Measurements from ENCODE around the gene PRRG2. TPM values are rescaled to one million over a fixed set of nuclear protein-coding genes. Genes with fewer than 3 reads are reported as not detected.
A peak's percentile ranks its signal among the peaks of the same experiment; 100 is the strongest.

Gene PRRG2
- total and polyA plus RNA-seq, 12 donors = 0.34 to 2.4 (median 0.72) TPM

GRCh38 chr19:49573425-49573824 is 7.7 kb upstream of the PRRG2 start:
- intact Hi-C loops (cut with DNase I) = loop anchor here in 4 of 10 donors (5.0 to 10.0 kb wide), 3 partner anchors 76 to 181 kb away; partner anchors contain the start of genes RPS11 (in 2 of the 4) and PRMT1 (in 1 of the 4)
- WGBS, 2 donors = 82 to 85% methylated on average over 3 of the region's 3 CpGs

GRCh38 chr19:49574206-49574755 is 6.8 kb upstream of the PRRG2 start:
- ATAC-seq (no peak), DNase-seq (no peak)
- 95 to 100% methylated on average over 2 of the region's 2 CpGs for WGBS, 2 donors
- H3K4me3 ChIP-seq = no peak overlapping the region
- intact Hi-C loops (cut with DNase I) = loop anchor here in 4 of 10 donors (5.0 to 10.0 kb wide), 3 partner anchors 77 to 182 kb away; partner anchors contain the start of genes RPS11 (in 2 of the 4) and PRMT1 (in 1 of the 4)
- peaks cover 11 to 39% (median 29%) of the 10 kb centered on the region in 9 donors for H3K4me1 ChIP-seq
- no peaks in the 10 kb centered on the region for H3K9me3 ChIP-seq
- TF ChIP-seq CTCF (IDR thresholded peaks at IDR 0.05) = no peak
- peaks cover 0 to 52% (median 16%) of the 10 kb centered on the region in 9 donors for H3K36me3 ChIP-seq
- H3K27me3 ChIP-seq = no peaks in the 10 kb centered on the region
- no peak overlapping the region for H3K27ac ChIP-seq

More at GRCh38 chr19:49573425-49573824, 7.7 kb upstream of the PRRG2 start:
- DNase-seq = no peak
- H3K4me3 ChIP-seq = no peak overlapping the region
- H3K9me3 ChIP-seq = no peaks in the 10 kb centered on the region
- H3K36me3 ChIP-seq = peaks cover 0 to 50% (median 16%) of the 10 kb centered on the region in 9 donors
- H3K4me1 ChIP-seq = peaks cover 8 to 31% (median 20%) of the 10 kb centered on the region in 9 donors
- ATAC-seq = no peak
- H3K27ac ChIP-seq = no peak overlapping the region
- H3K27me3 ChIP-seq = no peaks in the 10 kb centered on the region
- TF ChIP-seq CTCF (IDR thresholded peaks at IDR 0.05) = no peak

GRCh38 chr19:49579193-49579592 is 1.9 kb upstream of the PRRG2 start:
- Histone ChIP-seq H3K36me3 (peaks cover 0 to 39% (median 16%) of the 10 kb centered on the region in 9 donors), H3K4me3 (peak overlapping the region in 6 of 10 donors; percentile 55 to 79 (median 71)), H3K9me3 (no peaks in the 10 kb centered on the region), H3K27me3 (no peaks in the 10 kb centered on the region), H3K4me1 (peaks cover 5 to 31% (median 29%) of the 10 kb centered on the region in 9 donors), H3K27ac (peak overlapping the region in 3 of 10 donors; percentile 22 to 86 (median 81))
- ATAC-seq = no peak
- TF ChIP-seq CTCF (IDR thresholded peaks at IDR 0.05) = no peak
- no peak for DNase-seq
- intact Hi-C loops (cut with DNase I) = loop anchor here in 1 of 10 donors (10.0 kb wide), 1 partner anchor 96 kb away; the partner anchor contains the start of gene PRMT1
- 66 to 70% methylated on average over 4 of the region's 4 CpGs for WGBS, 2 donors

GRCh38 chr19:49579947-49580263 is 1.2 kb upstream of the PRRG2 start:
- 1 to 2% methylated on average over 8 of the region's 8 CpGs for WGBS, 2 donors
- Histone ChIP-seq H3K4me3 (peak overlapping the region; percentile 46 to 79 (median 68)), H3K27ac (peak overlapping the region; percentile 28 to 89 (median 84)), H3K36me3 (peaks cover 0 to 32% (median 11%) of the 10 kb centered on the region in 9 donors), H3K27me3 (no peaks in the 10 kb centered on the region), H3K9me3 (no peaks in the 10 kb centered on the region), H3K4me1 (peaks cover 5 to 31% (median 29%) of the 10 kb centered on the region in 9 donors)
- peak in 5 of 8 donors; percentile 10 to 23 (median 13) for ATAC-seq
- TF ChIP-seq CTCF (IDR thresholded peaks at IDR 0.05) = no peak
- no peak for DNase-seq
- intact Hi-C loops (cut with DNase I) = loop anchor here in 4 of 10 donors (5.0 to 10.0 kb wide), 3 partner anchors 87 to 97 kb away; partner anchors contain the start of genes PRMT1 (in 3 of the 4), BCL2L12 (in 1 of the 4) and IRF3 (in 1 of the 4)

Data from heart right ventricle (tissue), 16 donors.